BLaER1 treated with 17β-estradiol and CSF1 and Interleukin-3, amounts not matched to agents 10 nM and 100 nM (cell line): ENCODE results near the gene FXYD6.

Experiments used
- H3K27ac ChIP-seq, 11 experiments: shearing (Covaris generic); formaldehyde crosslinking; 2 replicates each; pipeline ENCODE4 v1.8.1; 2022
- H3K27me3 ChIP-seq, 11 experiments: shearing (Covaris generic); formaldehyde crosslinking; 2 replicates each; pipeline ENCODE4 v1.8.1; 2022
- H3K36me3 ChIP-seq, 11 experiments: shearing (Covaris generic); formaldehyde crosslinking; 2 replicates each; pipeline ENCODE4 v1.8.1; 2022
- H3K4me1 ChIP-seq, 10 experiments: shearing (Covaris generic); formaldehyde crosslinking; 2 replicates each; pipeline ENCODE4 v1.8.1; 2022
- H3K4me2 ChIP-seq, 11 experiments: shearing (Covaris generic); formaldehyde crosslinking; 2 replicates each; pipeline ENCODE4 v1.8.1; 2022
- H3K4me3 ChIP-seq, 10 experiments: shearing (Covaris generic); formaldehyde crosslinking; 2 replicates each; pipeline ENCODE4 v1.8.1; 2022
- H3K9ac ChIP-seq, 11 experiments: shearing (Covaris generic); formaldehyde crosslinking; 2 replicates each; pipeline ENCODE4 v1.8.1; 2022
- H3K9me3 ChIP-seq, 11 experiments: shearing (Covaris generic); formaldehyde crosslinking; replicated peaks in 1 of 11; 2 replicates each; pipeline ENCODE4 v1.8.1; 2022
- H4K20me1 ChIP-seq, 11 experiments: shearing (Covaris generic); formaldehyde crosslinking; 2 replicates each; pipeline ENCODE4 v1.8.1; 2022
- Cebpa-rat ChIP-seq, 11 experiments: shearing (Covaris generic); IDR thresholded peaks; 2 replicates each; pipeline ENCODE4 v1.8.1; 2022

FXYD6 gene

GRCh38 chr11:117907276-117908108 is 31.0 kb upstream of the FXYD6 start:
- H3K36me3 ChIP-seq: no peaks in the 10 kb centered on the region
- no peaks in the 10 kb centered on the region for H3K27me3 ChIP-seq
- no peaks in the 10 kb centered on the region for H3K9me3 ChIP-seq
- no peak overlapping the region for H3K9ac ChIP-seq
- TF ChIP-seq Cebpa-rat (IDR thresholded peaks at IDR 0.05): no peak
- H3K4me1 ChIP-seq: peaks cover 0 to 22% (median 8%) of the 10 kb centered on the region in 10 experiments; a peak in 17 of 20 replicates
- no peak overlapping the region for H3K27ac ChIP-seq
- H4K20me1 ChIP-seq: no peaks in the 10 kb centered on the region
- no peak overlapping the region for H3K4me3 ChIP-seq
- H3K4me2 ChIP-seq: peak overlapping the region in 4 of 11 experiments; percentile 13 to 50 (median 34); a peak in 5 of 22 replicates

DNA sequence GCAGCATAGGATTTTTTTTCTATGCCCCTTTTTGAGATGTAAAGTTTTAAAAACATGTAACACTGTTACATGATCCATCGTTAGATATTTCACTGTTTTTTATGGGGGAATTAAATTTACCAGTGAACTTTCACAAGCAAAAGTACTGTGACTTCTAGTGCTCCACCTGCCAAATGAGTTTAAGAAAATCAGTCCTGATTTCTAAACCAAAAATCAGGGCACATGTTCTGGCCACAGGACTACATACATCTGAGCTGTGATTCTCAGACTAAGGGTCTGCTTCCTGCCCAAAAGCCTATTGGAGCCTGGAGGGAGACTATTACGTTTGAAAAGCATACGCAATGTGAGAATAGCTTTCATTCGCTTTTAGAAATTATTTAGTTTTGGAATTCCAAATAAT is 30.3 kb upstream of the FXYD6 start:
- TF ChIP-seq Cebpa-rat (IDR thresholded peaks at IDR 0.05): no peak
- Histone ChIP-seq H3K27ac (no peak overlapping the region), H3K9me3 (no peaks in the 10 kb centered on the region), H3K4me3 (no peak overlapping the region), H3K9ac (no peak overlapping the region), H3K27me3 (no peaks in the 10 kb centered on the region), H3K36me3 (no peaks in the 10 kb centered on the region), H3K4me2 (no peak overlapping the region), H4K20me1 (no peaks in the 10 kb centered on the region), H3K4me1 (peaks cover 0 to 22% (median 8%) of the 10 kb centered on the region in 10 experiments; a peak in 17 of 20 replicates)

DNA sequence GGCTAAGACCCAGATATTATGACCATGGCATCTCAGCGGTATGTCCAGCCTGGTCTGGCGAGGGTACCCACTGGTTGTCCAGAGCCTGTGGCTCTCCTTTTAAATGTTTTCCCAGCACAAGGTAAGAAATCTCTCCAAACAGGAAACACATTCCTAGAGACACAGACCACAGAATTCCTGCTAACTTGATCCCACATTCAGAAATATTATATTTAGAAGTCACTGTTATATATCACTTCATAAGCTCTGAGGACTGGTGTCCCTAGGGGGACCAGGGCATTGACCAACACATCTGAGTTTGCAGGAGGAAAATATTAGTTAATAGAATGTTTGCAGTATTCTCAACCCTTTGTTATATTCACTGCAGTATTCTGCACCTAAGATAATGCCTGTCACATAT is 29.7 kb upstream of the FXYD6 start:
- no peak overlapping the region for H3K4me2 ChIP-seq
- no peak overlapping the region for H3K9ac ChIP-seq
- H4K20me1 ChIP-seq: no peaks in the 10 kb centered on the region
- no peaks in the 10 kb centered on the region for H3K9me3 ChIP-seq
- H3K36me3 ChIP-seq: no peaks in the 10 kb centered on the region
- no peak for TF ChIP-seq Cebpa-rat (IDR thresholded peaks at IDR 0.05)
- H3K4me1 ChIP-seq: peaks cover 0 to 23% (median 10%) of the 10 kb centered on the region in 10 experiments; a peak in 18 of 20 replicates
- no peaks in the 10 kb centered on the region for H3K27me3 ChIP-seq
- no peak overlapping the region for H3K27ac ChIP-seq
- no peak overlapping the region for H3K4me3 ChIP-seq

- Histone ChIP-seq H3K27ac (no peak overlapping the region), H3K27me3 (no peaks in the 10 kb centered on the region), H3K4me2 (no peak overlapping the region), H3K9ac (no peak overlapping the region), H3K4me1 (peaks cover 5 to 29% (median 15%) of the 10 kb centered on the region in 10 experiments), H3K9me3 (no peaks in the 10 kb centered on the region), H3K36me3 (no peaks in the 10 kb centered on the region), H3K4me3 (no peak overlapping the region), H4K20me1 (no peaks in the 10 kb centered on the region)
- TF ChIP-seq Cebpa-rat (IDR thresholded peaks at IDR 0.05): no peak
Measured at GRCh38 chr11:117905524-117905923, 29.1 kb upstream of the FXYD6 start.

DNA sequence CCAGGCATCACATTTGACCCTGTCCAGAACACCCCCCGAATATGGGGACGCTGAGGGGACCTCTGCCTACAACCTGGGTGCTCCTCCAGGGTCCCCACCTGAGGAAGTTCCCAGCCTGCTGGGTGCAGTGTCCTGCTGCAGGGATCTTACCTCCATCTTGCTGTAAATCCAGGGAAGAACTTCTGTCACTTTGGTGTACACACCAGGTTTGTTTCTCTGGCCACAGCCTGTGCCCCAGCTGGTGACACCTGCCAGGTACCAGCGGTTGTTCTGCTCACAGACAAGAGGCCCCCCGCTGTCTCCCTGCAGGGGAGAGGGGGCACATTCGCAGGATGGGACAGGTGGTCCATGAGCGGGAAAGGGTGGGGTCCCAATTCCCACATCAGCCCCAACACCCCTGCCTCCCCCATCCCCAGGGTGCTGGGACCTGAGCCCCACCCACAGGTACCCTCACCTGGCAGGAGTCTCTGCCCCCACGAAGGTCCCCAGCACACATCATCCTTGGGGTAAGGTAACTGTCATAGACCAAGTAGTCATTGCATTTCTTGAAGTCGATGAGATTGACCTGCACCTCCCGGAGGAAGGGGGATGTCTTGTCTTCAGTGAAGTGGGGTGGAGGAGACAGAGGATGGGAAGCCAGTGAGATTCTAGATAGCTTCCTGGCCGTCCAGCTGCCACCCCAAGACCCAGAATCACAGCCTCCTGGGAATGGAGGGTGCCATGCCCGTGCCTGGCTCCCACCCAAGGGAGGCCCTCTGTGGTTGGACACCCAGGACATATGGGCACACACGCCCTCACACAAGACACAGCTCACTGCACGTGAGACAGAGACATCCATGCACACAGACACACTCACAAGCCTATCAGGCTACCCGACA is 27.3 kb upstream of the FXYD6 start:
- no peak for TF ChIP-seq Cebpa-rat (IDR thresholded peaks at IDR 0.05)
- no peak overlapping the region for H3K27ac ChIP-seq
- no peak overlapping the region for H3K4me3 ChIP-seq
- no peaks in the 10 kb centered on the region for H4K20me1 ChIP-seq
- peak overlapping the region in 9 of 11 experiments; percentile 3 to 53 (median 36); a peak in 13 of 22 replicates for H3K4me2 ChIP-seq
- peaks cover 20 to 46% (median 29%) of the 10 kb centered on the region in 10 experiments for H3K4me1 ChIP-seq
- no peaks in the 10 kb centered on the region for H3K9me3 ChIP-seq
- no peaks in the 10 kb centered on the region for H3K36me3 ChIP-seq
- H3K27me3 ChIP-seq: no peaks in the 10 kb centered on the region
- H3K9ac ChIP-seq: no peak overlapping the region

GRCh38 chr11:117902001-117902845 is 25.8 kb upstream of the FXYD6 start:
- Histone ChIP-seq H3K4me1 (peaks cover 20 to 35% (median 30%) of the 10 kb centered on the region in 10 experiments), H3K9me3 (no peaks in the 10 kb centered on the region), H3K27me3 (no peaks in the 10 kb centered on the region), H3K9ac (no peak overlapping the region), H3K27ac (no peak overlapping the region), H4K20me1 (no peaks in the 10 kb centered on the region), H3K4me2 (no peak overlapping the region), H3K36me3 (no peaks in the 10 kb centered on the region), H3K4me3 (no peak overlapping the region)
- no peak for TF ChIP-seq Cebpa-rat (IDR thresholded peaks at IDR 0.05)

GRCh38 chr11:117901601-117902000 is 25.1 kb upstream of the FXYD6 start:
- Histone ChIP-seq H3K36me3 (no peaks in the 10 kb centered on the region), H3K9me3 (no peaks in the 10 kb centered on the region), H3K4me1 (peaks cover 20 to 34% (median 30%) of the 10 kb centered on the region in 10 experiments), H3K9ac (no peak overlapping the region), H3K27me3 (no peaks in the 10 kb centered on the region), H4K20me1 (no peaks in the 10 kb centered on the region), H3K27ac (no peak overlapping the region), H3K4me3 (no peak overlapping the region), H3K4me2 (peak overlapping the region in 2 of 11 experiments; percentile 5 to 51; a peak in 3 of 22 replicates)
- TF ChIP-seq Cebpa-rat (IDR thresholded peaks at IDR 0.05): no peak

GRCh38 chr11:117900720-117901440 is 24.4 kb upstream of the FXYD6 start:
- H3K4me3 ChIP-seq: no peak overlapping the region
- peaks cover 20 to 34% (median 30%) of the 10 kb centered on the region in 10 experiments for H3K4me1 ChIP-seq
- peak overlapping the region in 3 of 11 experiments; percentile 18 to 53 (median 19); a peak in 3 of 22 replicates for H3K27ac ChIP-seq
- H3K4me2 ChIP-seq: peak overlapping the region in 10 of 11 experiments; percentile 47 to 87 (median 70); a peak in 17 of 22 replicates
- no peaks in the 10 kb centered on the region for H3K9me3 ChIP-seq
- TF ChIP-seq Cebpa-rat (IDR thresholded peaks at IDR 0.05): no peak
- H3K36me3 ChIP-seq: no peaks in the 10 kb centered on the region
- no peak overlapping the region for H3K9ac ChIP-seq
- H4K20me1 ChIP-seq: no peaks in the 10 kb centered on the region
- H3K27me3 ChIP-seq: no peaks in the 10 kb centered on the region
